BLaER1 treated with 17β-estradiol and CSF1 and Interleukin-3, amounts not matched to agents 10 nM and 100 nM (cell line): Measurements from ENCODE around the gene ECE1.
"Not testable (repeated sequence)": the region's sequence is repeated elsewhere in the genome, so short reads cannot be mapped to it uniquely, and the experiment has no call there.

ENCODE experiments used
- H3K27ac ChIP-seq, 11 experiments: shearing (Covaris generic); formaldehyde crosslinking; 2 replicates each; pipeline ENCODE4 v1.8.1; 2022
- H3K27me3 ChIP-seq, 11 experiments: shearing (Covaris generic); formaldehyde crosslinking; 2 replicates each; pipeline ENCODE4 v1.8.1; 2022
- H3K36me3 ChIP-seq, 11 experiments: shearing (Covaris generic); formaldehyde crosslinking; 2 replicates each; pipeline ENCODE4 v1.8.1; 2022
- H3K4me1 ChIP-seq, 10 experiments: shearing (Covaris generic); formaldehyde crosslinking; 2 replicates each; pipeline ENCODE4 v1.8.1; 2022
- H3K4me2 ChIP-seq, 11 experiments: shearing (Covaris generic); formaldehyde crosslinking; 2 replicates each; pipeline ENCODE4 v1.8.1; 2022
- H3K4me3 ChIP-seq, 10 experiments: shearing (Covaris generic); formaldehyde crosslinking; 2 replicates each; pipeline ENCODE4 v1.8.1; 2022
- H3K9ac ChIP-seq, 11 experiments: shearing (Covaris generic); formaldehyde crosslinking; 2 replicates each; pipeline ENCODE4 v1.8.1; 2022
- H3K9me3 ChIP-seq, 11 experiments: shearing (Covaris generic); formaldehyde crosslinking; replicated peaks in 1 of 11; 2 replicates each; pipeline ENCODE4 v1.8.1; 2022
- H4K20me1 ChIP-seq, 11 experiments: shearing (Covaris generic); formaldehyde crosslinking; 2 replicates each; pipeline ENCODE4 v1.8.1; 2022
- Cebpa-rat ChIP-seq, 11 experiments: shearing (Covaris generic); IDR thresholded peaks; 2 replicates each; pipeline ENCODE4 v1.8.1; 2022

Gene ECE1

GRCh38 chr1:21229246-21230000, 60.8 kb downstream of the ECE1 start:
- H3K9me3 ChIP-seq: no peaks in the 10 kb centered on the region
- no peak overlapping the region for H3K4me3 ChIP-seq
- H3K9ac ChIP-seq: no peak overlapping the region
- no peaks in the 10 kb centered on the region for H3K27me3 ChIP-seq
- H3K4me2 ChIP-seq: no peak overlapping the region
- H4K20me1 ChIP-seq: peaks cover 0 to 14% (median 0%) of the 10 kb centered on the region in 11 experiments; a peak in 4 of 22 replicates
- peaks cover 0 to 50% (median 29%) of the 10 kb centered on the region in 11 experiments; a peak in 19 of 22 replicates for H3K36me3 ChIP-seq
- no peak overlapping the region for H3K27ac ChIP-seq
- peaks cover 0 to 10% (median 2%) of the 10 kb centered on the region in 10 experiments; a peak in 8 of 20 replicates for H3K4me1 ChIP-seq
- no peak for TF ChIP-seq Cebpa-rat (IDR thresholded peaks at IDR 0.05)

GRCh38 chr1:21228224-21228623, 62.0 kb downstream of the ECE1 start:
- Histone ChIP-seq H3K36me3 (peaks cover 0 to 55% (median 34%) of the 10 kb centered on the region in 11 experiments; a peak in 19 of 22 replicates), H4K20me1 (peaks cover 0 to 11% (median 0%) of the 10 kb centered on the region in 11 experiments; a peak in 4 of 22 replicates)
- H3K4me3 ChIP-seq, H3K27me3 ChIP-seq, H3K9ac ChIP-seq, H3K9me3 ChIP-seq, H3K27ac ChIP-seq, H3K4me2 ChIP-seq, H3K4me1 ChIP-seq: not testable (repeated sequence)

GRCh38 chr1:21225065-21225464, 65.2 kb downstream of the ECE1 start:
- Histone ChIP-seq H3K27ac (no peak overlapping the region), H3K27me3 (no peaks in the 10 kb centered on the region), H3K4me1 (no peaks in the 10 kb centered on the region), H3K36me3 (peaks cover 7 to 79% (median 49%) of the 10 kb centered on the region in 11 experiments; a peak in 19 of 22 replicates), H4K20me1 (0 out of 22 replicates have a peak, but pooled peaks cover 0 to 5% (median 0%) of the 10 kb centered on the region in 11 experiments), H3K9ac (no peak overlapping the region), H3K9me3 (no peaks in the 10 kb centered on the region), H3K4me3 (no peak overlapping the region), H3K4me2 (no peak overlapping the region)
- TF ChIP-seq Cebpa-rat (IDR thresholded peaks at IDR 0.05): no peak

DNA sequence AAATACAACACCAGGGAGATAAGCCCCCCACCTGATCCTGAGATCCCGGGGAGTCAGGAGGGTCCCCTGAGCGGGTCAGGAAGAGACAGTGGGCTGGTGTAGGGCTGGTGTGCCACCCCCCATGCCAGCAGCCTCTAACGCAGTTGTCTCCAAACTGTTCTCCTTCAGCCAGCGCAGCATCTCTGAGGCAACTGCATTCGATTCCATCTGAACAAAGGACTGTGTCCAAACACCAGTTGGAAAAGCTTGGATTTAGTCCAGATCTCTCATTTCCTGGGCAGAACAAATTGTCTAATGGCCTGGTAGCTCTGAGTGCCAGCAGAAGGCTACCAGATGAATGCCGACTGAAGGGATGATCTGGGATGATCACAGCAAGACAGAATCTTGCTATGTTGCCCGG, 69.4 kb downstream of the ECE1 start:
- Histone ChIP-seq H3K4me1 (no peaks in the 10 kb centered on the region), H4K20me1 (peaks cover 0 to 26% (median 0%) of the 10 kb centered on the region in 11 experiments; a peak in 6 of 22 replicates), H3K4me3 (no peak overlapping the region), H3K27ac (no peak overlapping the region), H3K36me3 (peaks cover 11 to 63% (median 45%) of the 10 kb centered on the region in 11 experiments; a peak in 19 of 22 replicates), H3K9me3 (no peaks in the 10 kb centered on the region), H3K9ac (no peak overlapping the region), H3K4me2 (no peak overlapping the region), H3K27me3 (no peaks in the 10 kb centered on the region)
- TF ChIP-seq Cebpa-rat (IDR thresholded peaks at IDR 0.05): no peak

- Histone ChIP-seq H3K9ac (no peak overlapping the region), H3K4me2 (no peak overlapping the region), H3K4me3 (no peak overlapping the region), H3K4me1 (no peaks in the 10 kb centered on the region), H3K36me3 (peaks cover 8 to 53% (median 36%) of the 10 kb centered on the region in 11 experiments; a peak in 18 of 22 replicates), H3K9me3 (no peaks in the 10 kb centered on the region), H4K20me1 (peaks cover 0 to 26% (median 0%) of the 10 kb centered on the region in 11 experiments; a peak in 6 of 22 replicates), H3K27ac (no peak overlapping the region), H3K27me3 (no peaks in the 10 kb centered on the region)
- no peak for TF ChIP-seq Cebpa-rat (IDR thresholded peaks at IDR 0.05)
Measured at GRCh38 chr1:21219674-21220073, 70.6 kb downstream of the ECE1 start.

GRCh38 chr1:21217812-21218596, 72.3 kb downstream of the ECE1 start:
- H3K9me3 ChIP-seq: no peaks in the 10 kb centered on the region
- no peak overlapping the region for H3K4me2 ChIP-seq
- H3K9ac ChIP-seq: no peak overlapping the region
- TF ChIP-seq Cebpa-rat (IDR thresholded peaks at IDR 0.05): no peak
- no peak overlapping the region for H3K27ac ChIP-seq
- H3K4me1 ChIP-seq: no peaks in the 10 kb centered on the region
- H3K36me3 ChIP-seq: peaks cover 5 to 44% (median 28%) of the 10 kb centered on the region in 11 experiments; a peak in 18 of 22 replicates
- no peak overlapping the region for H3K4me3 ChIP-seq
- no peaks in the 10 kb centered on the region for H3K27me3 ChIP-seq
- peaks cover 0 to 26% (median 0%) of the 10 kb centered on the region in 11 experiments; a peak in 6 of 22 replicates for H4K20me1 ChIP-seq

GRCh38 chr1:21216835-21217811, 73.1 kb downstream of the ECE1 start:
- Histone ChIP-seq H3K27me3 (no peaks in the 10 kb centered on the region), H4K20me1 (peaks cover 0 to 26% (median 0%) of the 10 kb centered on the region in 11 experiments; a peak in 6 of 22 replicates), H3K36me3 (peaks cover 5 to 41% (median 26%) of the 10 kb centered on the region in 11 experiments; a peak in 18 of 22 replicates), H3K4me3 (no peak overlapping the region), H3K4me2 (no peak overlapping the region), H3K9ac (no peak overlapping the region), H3K27ac (no peak overlapping the region), H3K9me3 (no peaks in the 10 kb centered on the region), H3K4me1 (no peaks in the 10 kb centered on the region; a peak in 1 of 20 replicates)
- TF ChIP-seq Cebpa-rat (IDR thresholded peaks at IDR 0.05): no peak

DNA sequence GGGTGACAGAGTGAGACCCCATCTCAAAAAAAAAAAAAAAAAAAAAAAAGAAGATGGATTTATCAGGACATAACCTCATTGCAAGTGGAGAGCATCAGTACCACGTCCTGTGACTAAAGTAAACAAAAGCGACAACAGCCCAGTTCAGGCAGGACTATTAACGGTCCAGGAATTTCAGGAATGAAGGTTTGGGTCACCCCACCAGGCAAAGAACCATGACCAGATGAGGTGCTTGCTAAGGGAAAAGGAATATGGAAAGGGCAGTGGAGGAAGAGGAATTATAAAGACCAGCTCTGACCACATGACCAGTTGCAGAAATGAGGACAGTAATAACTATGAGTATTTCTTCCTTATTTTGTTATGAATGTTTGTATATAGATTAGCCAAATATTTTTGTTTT, 78.1 kb downstream of the ECE1 start:
- no peaks in the 10 kb centered on the region for H3K36me3 ChIP-seq
- no peak overlapping the region for H3K4me3 ChIP-seq
- H3K9ac ChIP-seq: no peak overlapping the region

GRCh38 chr1:21208137-21208700, 82.0 kb downstream of the ECE1 start:
- not testable (repeated sequence) for H3K27ac ChIP-seq, H3K4me3 ChIP-seq, H3K9ac ChIP-seq, H3K4me1 ChIP-seq, H3K9me3 ChIP-seq, H3K36me3 ChIP-seq, H3K27me3 ChIP-seq, H3K4me2 ChIP-seq, H4K20me1 ChIP-seq

More for the DNA sequence above, 78.1 kb downstream of the ECE1 start:
- H3K9me3 ChIP-seq: no peaks in the 10 kb centered on the region
- no peak overlapping the region for H3K27ac ChIP-seq
- no peaks in the 10 kb centered on the region; a peak in 1 of 20 replicates for H3K4me1 ChIP-seq
- H4K20me1 ChIP-seq: peaks cover 0 to 9% (median 0%) of the 10 kb centered on the region in 11 experiments; a peak in 4 of 22 replicates
- no peaks in the 10 kb centered on the region for H3K27me3 ChIP-seq
- no peak overlapping the region for H3K4me2 ChIP-seq
- TF ChIP-seq Cebpa-rat (IDR thresholded peaks at IDR 0.05): no peak
